K562 treated with DMSO at 1 percent for 48 hours (cell line): Measurements from ENCODE around the gene GARIN1A. TPM values are rescaled to one million over a fixed set of nuclear protein-coding genes. Genes with fewer than 3 reads are reported as not detected.

Source experiments
- total RNA-seq: library from RNA; unstranded; fragments of 300-600 nt; gene quantifications from 2 replicates; pipeline ENCODE4 v1.2.3, GENCODE V29; 2022; ENCODE audit warnings: low replicate concordance; ENCODE audit errors: extremely low read depth

GARIN1A gene
- not detected in 2 replicates for total RNA-seq

DNA sequence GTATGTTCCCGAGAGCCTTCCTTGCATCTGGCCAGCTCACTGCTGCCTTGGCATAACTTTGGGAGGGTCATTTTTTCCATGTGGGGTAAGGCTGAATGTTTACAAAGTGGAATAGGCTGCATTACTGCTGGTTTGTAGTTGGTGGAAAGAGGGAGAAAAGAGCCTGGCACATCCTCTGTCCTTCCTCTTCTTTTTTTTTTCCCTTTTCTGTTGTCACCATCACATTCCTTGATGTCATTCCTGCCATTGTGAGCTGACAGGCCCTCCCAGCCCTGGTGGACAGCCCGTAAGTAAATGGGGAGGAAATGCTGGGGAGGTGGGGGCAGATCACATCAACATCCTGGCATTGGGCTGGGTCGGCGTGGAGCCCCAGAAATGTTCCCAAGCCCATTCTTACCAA lies at the start of gene GARIN1A:
GARIN1A (plus strand) TSS at position 301 of the 400 bp plus-strand sequence. CDS start 106 bp downstream, outside the sequence.

Other genes starting within 250 kb of the GARIN1A start
- gene HILPDA, start 216.4 kb upstream of the GARIN1A start, total RNA-seq: not detected in 2 replicates
- gene METTL2B, start 195.5 kb upstream of the GARIN1A start, total RNA-seq: not detected in 2 replicates
- gene CALU, start 67.1 kb downstream of the GARIN1A start, total RNA-seq: 128 TPM in 1 of 2 replicates, not detected in the other
- gene OPN1SW, start 103.5 kb downstream of the GARIN1A start, total RNA-seq: not detected in 2 replicates
- gene CCDC136, start 119.7 kb downstream of the GARIN1A start, total RNA-seq: not detected in 2 replicates
- gene FLNC, start 158.1 kb downstream of the GARIN1A start, total RNA-seq: 50.6 TPM in 1 of 2 replicates, not detected in the other
- not detected in 2 replicates for gene ATP6V1F, start 190.6 kb downstream of the GARIN1A start, total RNA-seq
- not detected in 2 replicates for gene KCP, start 238.4 kb downstream of the GARIN1A start, total RNA-seq